K562 (cell line): ENCODE data around the gene SEPHS1. TPM values are rescaled to one million over a fixed set of nuclear protein-coding genes. Genes with fewer than 3 reads are reported as not detected.

ENCODE experiments used
- ATAC-seq: fragments of 200-7000 bp; cut with Tn5 transposase; 3 replicates; pipeline ENCODE4 v1.9.1; 2020; ENCODE audit warnings: moderate library complexity
- BruUV-seq: library from RNA; stranded (reverse); fragments of 400-500 nt; replicated peaks from 2 replicates; lab custom pipeline; 2021; lab: Mats Ljungman, UMichigan
- CTCF ChIA-PET: fragments of 300-600 bp; formaldehyde crosslinking; extraction: SDS; loops from one replicate; lab custom pipeline; 2021; ENCODE audit warnings: low intra/inter-chr PET ratio; lab: Yijun Ruan, JAX
- POLR2A ChIA-PET: fragments of 300-600, 350-650 bp; sonication (Branson Sonifier 250); formaldehyde crosslinking; extraction: SDS; loops from one replicate; lab custom pipeline; 2021; ENCODE audit warnings: antibody characterized with exemption, inconsistent platforms; lab: Yijun Ruan, JAX
- DNase-seq, 4 experiments: peaks; one replicate each; pipeline versions ENCODE4 v3.0.0 to v3.0.0-alpha.2; 2011 to 2018; ENCODE audit warnings: low spot score in 3 of 4, mixed read lengths in 3 of 4; ENCODE audit errors: extremely low read depth in 1 of 4
- FAIRE-seq: peaks from 2 replicates; lab custom pipeline; 2011; peaks lifted over from hg19 to GRCh38; lab: Jason Lieb, UNC
- H2AFZ ChIP-seq: 2 replicates; pipeline ENCODE4 v1.6.0; 2011; ENCODE audit warnings: low read depth, low read length, control low read depth, inconsistent platforms
- H3K27ac ChIP-seq: fragments of 200-600 bp; 3 replicates; pipeline ENCODE4 v1.8.0; 2011; ENCODE audit warnings: low read depth, mild to moderate bottlenecking, control low read depth, inconsistent platforms, low read length, moderate library complexity, mixed read lengths; ENCODE audit errors: extremely low read depth
- H3K27me3 ChIP-seq, 2 experiments: fragments of 300-600 bp in 1 of 2; 2 replicates in 1 of 2; 3 replicates in 1 of 2; pipeline versions ENCODE4 v1.6.0 to v1.8.0; 2011; ENCODE audit warnings: inconsistent platforms in 2 of 2, low read length in 2 of 2, mild to moderate bottlenecking in 1 of 2, mixed read lengths in 1 of 2, moderate library complexity in 1 of 2; ENCODE audit not compliant: control insufficient read depth in 2 of 2, insufficient read depth in 2 of 2
- H3K36me3 ChIP-seq: fragments of 300-600 bp; 3 replicates; pipeline ENCODE4 v1.8.0; 2011; ENCODE audit warnings: mild to moderate bottlenecking, low read length, inconsistent platforms; ENCODE audit not compliant: control insufficient read depth, insufficient read depth
- H3K4me1 ChIP-seq, 2 experiments: fragments of 200-600 bp in 1 of 2; replicated peaks in 1 of 2; 2 replicates in 1 of 2; 3 replicates in 1 of 2; pipeline versions ENCODE4 v1.5.1 to v1.8.0; 2011; ENCODE audit warnings: inconsistent platforms in 2 of 2, low read length in 2 of 2, mild to moderate bottlenecking in 1 of 2, mixed read lengths in 1 of 2, moderate library complexity in 1 of 2; ENCODE audit not compliant: control insufficient read depth in 2 of 2, insufficient read depth in 2 of 2
- H3K4me2 ChIP-seq: 2 replicates; pipeline ENCODE4 v1.6.1; 2011; ENCODE audit warnings: low read length, control low read depth, inconsistent platforms, mixed read lengths; ENCODE audit not compliant: insufficient read depth
- H3K4me3 ChIP-seq: fragments of 200-600 bp; sonication (generic), shearing (Covaris generic); 2 replicates; pipeline ENCODE4 v1.5.1; 2016; ENCODE audit warnings: control low read depth, inconsistent platforms
- H3K79me2 ChIP-seq: fragments of 200-600 bp; 3 replicates; pipeline ENCODE4 v1.8.0; 2011; ENCODE audit warnings: low read length, inconsistent platforms; ENCODE audit not compliant: control insufficient read depth, insufficient read depth
- H3K9ac ChIP-seq, 2 experiments: 2 replicates each; pipeline versions ENCODE4 v1.6.0 to v1.6.1; 2011; ENCODE audit warnings: low read depth in 2 of 2, low read length in 2 of 2, control low read depth in 1 of 2, inconsistent platforms in 1 of 2, mild to moderate bottlenecking in 1 of 2, mixed read lengths in 1 of 2; ENCODE audit not compliant: insufficient read depth in 1 of 2
- H3K9me1 ChIP-seq: one replicate; pipeline ENCODE4 v1.6.0; 2011; ENCODE audit warnings: inconsistent platforms, mild to moderate bottlenecking, low read length, moderate library complexity; ENCODE audit not compliant: control insufficient read depth, insufficient read depth
- H3K9me3 ChIP-seq: replicated peaks from 2 replicates; pipeline ENCODE4 v1.5.1; 2011; ENCODE audit warnings: low read depth, low read length, inconsistent platforms; ENCODE audit not compliant: control insufficient read depth, insufficient read depth
- H4K20me1 ChIP-seq: replicated peaks from 2 replicates; pipeline ENCODE4 v1.6.1; 2011; ENCODE audit warnings: low read length, inconsistent platforms, mixed read lengths; ENCODE audit not compliant: control insufficient read depth, insufficient read depth
- ATF3 ChIP-seq, 2 experiments: fragments of 450-650 bp in 1 of 2; sonication (generic) in 1 of 2; formaldehyde crosslinking in 1 of 2; IDR thresholded peaks in 1 of 2; conservative IDR thresholded peaks in 1 of 2; 2 replicates each; pipeline versions ENCODE4 v1.6.1 to v1.8.1; 2016 to 2023; ENCODE audit warnings: mild to moderate bottlenecking in 2 of 2, moderate library complexity in 2 of 2, inconsistent platforms in 1 of 2, missing genetic modification reagents in 1 of 2
- MAFF ChIP-seq: IDR thresholded peaks from 2 replicates; pipeline ENCODE4 v1.6.1; 2012; ENCODE audit warnings: low read length, improper control_type of control experiment
- MBD2 ChIP-seq: sonication (generic); IDR thresholded peaks from 2 replicates; pipeline ENCODE4 v1.6.1; 2016; ENCODE audit warnings: low read depth, borderline replicate concordance
- TAF1 ChIP-seq: IDR thresholded peaks from 2 replicates; pipeline ENCODE4 v1.6.1; 2011; ENCODE audit warnings: mild to moderate bottlenecking, low read length, moderate library complexity; ENCODE audit not compliant: insufficient read depth, control insufficient read depth, severe bottlenecking; ENCODE audit errors: extremely low read depth
- TBL1XR1 ChIP-seq, 2 experiments: IDR thresholded peaks; 2 replicates each; pipeline ENCODE4 v1.6.1; 2012; ENCODE audit warnings: improper control_type of control experiment in 2 of 2, low read length in 2 of 2, mild to moderate bottlenecking in 1 of 2
- ZNF12 ChIP-seq: sonication (generic); formaldehyde crosslinking; IDR thresholded peaks from 2 replicates; pipeline ENCODE4 v1.4.0; 2020; ENCODE audit warnings: mild to moderate bottlenecking, missing genetic modification reagents
- ZNF212 ChIP-seq: fragments of 450-650 bp; formaldehyde crosslinking; IDR thresholded peaks from 2 replicates; pipeline ENCODE4 v1.4.0; 2020; ENCODE audit warnings: mild to moderate bottlenecking
- ZNF740 ChIP-seq, 3 experiments: fragments of 200-800 bp in 1 of 3; sonication (Bioruptor generic) in 1 of 3; sonication (generic) in 1 of 3; formaldehyde crosslinking in 1 of 3; IDR thresholded peaks; 2 replicates each; pipeline versions ENCODE4 v1.6.1 to v1.8.0; 2016 to 2022; ENCODE audit warnings: mild to moderate bottlenecking in 2 of 3, missing compliant biosample characterization in 2 of 3, missing genetic modification characterization in 2 of 3, missing genetic modification reagents in 1 of 3
- WGBS: fragments of 100-300 bp; shearing (Covaris generic); methylation state at CpG from one replicate; pipeline ENCODE4 v1.1.6; 2016; ENCODE audit warnings: low coverage, mixed read lengths; ENCODE audit not compliant: insufficient coverage; ENCODE audit errors: missing lambda C conversion rate; 5-methylcytosine and 5-hydroxymethylcytosine counted together
- in situ Hi-C: fragments of 300-500 bp; cut with MboI; formaldehyde crosslinking; loops from 4 replicates; pipeline ENCODE4 v1.15.0; 2018; ENCODE audit warnings: inconsistent platforms, mixed read lengths
- intact Hi-C: fragments of 100-400 bp; cut with micrococcal nuclease; formaldehyde crosslinking; loops from 2 replicates; pipeline ENCODE4 v1.14.2; 2022
- polyA plus RNA-seq, 8 experiments: library from polyadenylated mRNA; depleted of rRNA in 4 of 8; stranded (reverse) in 5 of 8; unstranded in 3 of 8; fragments of >200 nt; fragmentation: Nextera tagmentation in 2 of 8; fragmentation: Illumina TruSeq in 1 of 8; extraction: Ambion mirVana in 2 of 8; extraction: Trizol in 1 of 8; gene quantifications; 2 replicates each; pipeline versions ENCODE4 v1.2.1 to v1.2.3, GENCODE V29; 2011 to 2014; ENCODE audit warnings: inconsistent platforms in 1 of 8, missing spikeins in 1 of 8
- total RNA-seq, 7 experiments: library from RNA; depleted of rRNA in 6 of 7; stranded (reverse); fragments of >200 nt in 6 of 7; fragmentation: Illumina TruSeq in 2 of 7; extraction: Trizol in 2 of 7; gene quantifications; 2 replicates each; pipeline versions ENCODE4 v1.2.1 to v1.2.3, GENCODE V29; 2011 to 2021; ENCODE audit warnings: low replicate concordance in 1 of 7

The SEPHS1 gene
- total and polyA plus RNA-seq, 9 of the 15 experiments (the other 6 are each of a cell fraction or from before 2014, with no cell fraction given) = 14.7 to 82.8 (median 41.8) TPM

GRCh38 chr10:13395540-13395939 lies 47.4 kb upstream of the SEPHS1 start:
- H3K4me2 ChIP-seq = no peak overlapping the region
- FAIRE-seq = no peak
- no peak overlapping the region for H2AFZ ChIP-seq
- POLR2A ChIA-PET = interaction anchor here (0.6 kb wide), 1 partner anchor 9 kb away, joined by 3 read pairs; no protein-coding TSS in a partner anchor
- no peaks in the 10 kb centered on the region for H3K36me3 ChIP-seq
- intact Hi-C loops = no loop called here
- peaks cover 7% of the 10 kb centered on the region; the same call in 1 of the 2 replicates for H3K9me3 ChIP-seq
- H3K27me3 ChIP-seq = no peaks in the 10 kb centered on the region
- no TSS peak for BruUV-seq
- H3K79me2 ChIP-seq = no peaks in the 10 kb centered on the region
- WGBS = 91% methylated on average over 3 of the region's 3 CpGs
- H3K9me1 ChIP-seq = no peaks in the 10 kb centered on the region
- H3K27ac ChIP-seq = no peak overlapping the region
- H3K4me3 ChIP-seq = no peak overlapping the region
- no peak overlapping the region for H3K9ac ChIP-seq
- TF ChIP-seq ATF3 (IDR thresholded peaks at IDR 0.05) (no peak), ATF3 (CRISPR knock-in tag; conservative IDR thresholded peaks at IDR 0.05) (no peak), MAFF (no peak), MBD2 (no peak), ZNF212 (no peak), ZNF740 (CRISPR knock-in tag; IDR thresholded peaks at IDR 0.05) (no peak), ZNF740 (tag; IDR thresholded peaks at IDR 0.05) (no peak), TBL1XR1 (IDR thresholded peaks at IDR 0.05; ENCODE audit: low read length in 2 of 2) (no peak), TAF1 (no peak), ZNF12 (no peak)
- TF ChIP-seq, all 486 proteins: peak for 0
- in situ Hi-C loops = no loop called here
- Histone ChIP-seq H4K20me1 (no peaks in the 10 kb centered on the region), H3K4me1 (peaks cover 0 to 6% of the 10 kb centered on the region in 2 experiments; a peak in 3 of 5 replicates)
- CTCF ChIA-PET = no interaction called here
- DNase-seq (no peak), ATAC-seq (no peak)
